ENCODE results near the gene SMIM36. TPM values are rescaled to one million over a fixed set of nuclear protein-coding genes. Genes with fewer than 3 reads are reported as not detected.
A peak's percentile ranks its signal among the peaks of the same experiment; 100 is the strongest.

SMIM36 gene
- total and polyA plus RNA-seq, 11 donors, result not detected

DNA sequence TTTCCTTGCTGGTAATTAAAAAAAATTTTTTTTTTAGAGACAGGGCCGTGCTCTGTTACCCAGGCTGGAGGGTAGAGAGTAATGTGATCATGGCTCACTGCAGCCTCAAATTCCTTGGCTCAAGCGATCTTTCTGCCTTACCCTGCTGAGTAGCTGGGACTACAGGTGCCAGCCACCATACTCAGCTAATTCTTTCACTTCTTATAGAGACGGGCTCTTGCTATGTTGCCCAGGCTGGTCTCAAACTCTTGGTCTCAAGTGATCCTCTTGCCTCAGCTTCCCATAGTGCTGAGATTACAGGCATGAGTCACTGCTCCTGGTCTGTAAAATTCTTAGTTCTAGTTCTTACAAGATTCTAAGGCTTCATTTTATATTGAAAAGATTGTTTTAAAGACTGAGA lies 11.1 kb downstream of the SMIM36 start:
- TF ChIP-seq POLR2A (IDR thresholded peaks at IDR 0.05), result no peak
- TF ChIP-seq, protein P1, sequence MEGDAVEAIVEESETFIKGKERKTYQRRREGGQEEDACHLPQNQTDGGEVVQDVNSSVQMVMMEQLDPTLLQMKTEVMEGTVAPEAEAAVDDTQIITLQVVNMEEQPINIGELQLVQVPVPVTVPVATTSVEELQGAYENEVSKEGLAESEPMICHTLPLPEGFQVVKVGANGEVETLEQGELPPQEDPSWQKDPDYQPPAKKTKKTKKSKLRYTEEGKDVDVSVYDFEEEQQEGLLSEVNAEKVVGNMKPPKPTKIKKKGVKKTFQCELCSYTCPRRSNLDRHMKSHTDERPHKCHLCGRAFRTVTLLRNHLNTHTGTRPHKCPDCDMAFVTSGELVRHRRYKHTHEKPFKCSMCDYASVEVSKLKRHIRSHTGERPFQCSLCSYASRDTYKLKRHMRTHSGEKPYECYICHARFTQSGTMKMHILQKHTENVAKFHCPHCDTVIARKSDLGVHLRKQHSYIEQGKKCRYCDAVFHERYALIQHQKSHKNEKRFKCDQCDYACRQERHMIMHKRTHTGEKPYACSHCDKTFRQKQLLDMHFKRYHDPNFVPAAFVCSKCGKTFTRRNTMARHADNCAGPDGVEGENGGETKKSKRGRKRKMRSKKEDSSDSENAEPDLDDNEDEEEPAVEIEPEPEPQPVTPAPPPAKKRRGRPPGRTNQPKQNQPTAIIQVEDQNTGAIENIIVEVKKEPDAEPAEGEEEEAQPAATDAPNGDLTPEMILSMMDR (IDR thresholded peaks at IDR 0.05), result no peak
- intact Hi-C loops (cut with DNase I), result no loop called here
- ATAC-seq (no peak), DNase-seq (no peak)
- WGBS, 4 donors, result 51 to 76% (median 70%) methylated on average over 3 of the region's 3 CpGs
- peaks cover 0 to 12% (median 0%) of the 10 kb centered on the region in 12 donors for H3K4me1 ChIP-seq
- H3K27me3 ChIP-seq, result no peaks in the 10 kb centered on the region
- H3K4me3 ChIP-seq, result no peak overlapping the region
- H3K27ac ChIP-seq, result no peak overlapping the region
- no peaks in the 10 kb centered on the region for H3K9me3 ChIP-seq
- H3K36me3 ChIP-seq, result no peaks in the 10 kb centered on the region

DNA sequence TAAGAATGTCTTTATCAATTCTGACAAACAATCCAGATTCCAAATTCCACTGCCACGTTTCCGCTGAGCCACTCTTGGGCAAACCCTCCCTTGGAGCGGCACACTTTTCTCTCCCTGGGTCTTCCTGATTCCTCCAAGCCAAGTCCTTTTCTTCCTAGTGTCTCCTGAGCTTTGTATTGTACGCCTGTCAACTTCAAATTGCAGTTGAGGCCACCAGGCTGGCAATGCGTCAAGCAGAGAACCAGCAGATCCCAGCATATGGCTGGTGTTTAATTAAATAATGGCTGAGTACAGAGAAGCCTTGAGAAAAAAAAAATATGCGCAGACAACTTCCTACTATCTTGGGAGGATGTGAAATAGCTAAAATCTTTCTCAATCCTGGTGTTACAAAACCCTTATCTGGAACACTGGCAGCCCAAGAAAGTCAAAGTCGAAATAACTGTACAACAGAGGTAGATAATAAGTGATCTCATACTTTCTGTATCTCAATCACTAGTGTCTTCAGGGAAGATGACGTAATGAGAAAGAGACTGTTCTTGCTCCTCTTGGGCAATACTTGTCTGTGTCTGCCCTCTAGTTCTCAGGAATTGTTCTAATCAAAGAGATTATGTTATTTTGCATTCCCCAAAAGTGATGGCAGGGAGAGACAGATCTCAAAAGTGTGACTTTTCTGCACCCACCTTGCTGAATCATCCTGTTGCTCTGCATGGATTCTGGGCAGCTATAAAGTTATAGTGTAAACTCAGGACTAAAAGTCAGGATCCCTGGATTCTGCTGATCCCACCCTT lies 15.0 kb downstream of the SMIM36 start:
- DNase-seq (no peak), ATAC-seq (peak in 3 of 4 donors; percentile 39 to 83 (median 74))
- no peaks in the 10 kb centered on the region for H3K27me3 ChIP-seq
- TF ChIP-seq, protein P1 (IDR thresholded peaks at IDR 0.05), result no peak
- TF ChIP-seq POLR2A (IDR thresholded peaks at IDR 0.05), result no peak
- H3K4me3 ChIP-seq, result no peak overlapping the region
- no peaks in the 10 kb centered on the region for H3K9me3 ChIP-seq
- peaks cover 0 to 12% (median 0%) of the 10 kb centered on the region in 12 donors for H3K4me1 ChIP-seq
- peak overlapping the region in 2 of 12 donors; percentile 10 to 54 for H3K27ac ChIP-seq
- intact Hi-C loops (cut with DNase I), result no loop called here
- no peaks in the 10 kb centered on the region for H3K36me3 ChIP-seq
- 49 to 61% (median 54%) methylated on average over 8 of the region's 8 CpGs for WGBS, 4 donors

DNA sequence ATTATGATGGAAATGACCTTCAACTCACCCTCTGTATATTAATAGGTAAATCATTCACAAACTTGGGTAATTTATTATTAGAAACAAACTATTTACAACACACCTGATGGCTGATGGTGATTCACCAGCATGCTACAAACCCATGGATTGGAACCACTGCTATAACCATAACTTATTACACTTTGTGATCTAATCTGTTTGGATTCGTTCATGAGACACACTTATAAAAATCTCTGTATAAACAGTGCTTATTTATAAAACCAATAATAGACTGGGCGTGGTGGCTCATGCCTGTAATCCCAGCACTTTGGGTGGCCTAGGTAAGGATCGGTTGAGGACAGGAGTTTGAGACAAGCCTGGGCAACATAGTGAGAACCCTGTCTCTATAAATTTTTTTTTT lies 16.0 kb downstream of the SMIM36 start:
- no peak overlapping the region for H3K27ac ChIP-seq

DNA sequence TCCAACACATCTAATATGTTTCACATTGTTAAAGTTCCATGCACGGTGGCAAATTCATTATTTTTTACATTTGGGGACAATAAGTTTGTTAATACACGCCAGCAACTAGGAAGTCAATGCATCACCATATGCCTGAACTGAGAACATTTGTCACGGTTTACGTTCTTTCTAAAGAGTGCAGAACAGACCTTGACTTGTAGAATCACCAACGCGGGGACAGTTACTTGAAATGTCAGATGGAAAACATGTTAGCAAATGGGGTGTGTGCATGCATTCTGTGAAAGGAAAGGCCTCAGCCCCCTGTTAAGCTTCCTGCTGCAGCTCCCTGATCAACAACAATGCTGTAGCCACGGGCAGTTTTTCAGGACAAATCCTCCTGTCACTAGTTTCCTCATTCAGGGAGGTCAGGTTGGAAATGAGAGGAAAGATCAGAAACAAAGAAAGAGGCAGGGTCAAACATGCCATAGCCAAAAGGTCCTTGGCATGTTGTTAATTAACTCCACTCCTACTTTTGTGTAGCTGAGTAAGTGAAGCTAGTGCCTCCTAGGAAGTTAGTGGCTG lies 18.4 kb downstream of the SMIM36 start:
- WGBS, 4 donors, result 56 to 72% (median 67%) methylated on average over 7 of the region's 7 CpGs
- DNase-seq, result no peak
- intact Hi-C loops (cut with DNase I), result loop anchor here in 1 of 10 donors (5.0 kb wide), 1 partner anchor 71 kb away; the partner anchor contains the start of gene MMD
- Histone ChIP-seq H3K4me1 (peaks cover 0 to 12% (median 0%) of the 10 kb centered on the region in 12 donors), H3K36me3 (no peaks in the 10 kb centered on the region), H3K9me3 (no peaks in the 10 kb centered on the region), H3K27me3 (no peaks in the 10 kb centered on the region), H3K4me3 (no peak overlapping the region), H3K27ac (no peak overlapping the region)
- ATAC-seq, result no peak
- TF ChIP-seq, protein P1 (IDR thresholded peaks at IDR 0.05), result no peak
- no peak for TF ChIP-seq POLR2A (IDR thresholded peaks at IDR 0.05)

More for the DNA sequence above, 16.0 kb downstream of the SMIM36 start:
- Histone ChIP-seq H3K27me3 (no peaks in the 10 kb centered on the region), H3K36me3 (no peaks in the 10 kb centered on the region), H3K4me1 (peaks cover 0 to 12% (median 0%) of the 10 kb centered on the region in 12 donors), H3K9me3 (no peaks in the 10 kb centered on the region), H3K4me3 (no peak overlapping the region)
- intact Hi-C loops (cut with DNase I), result no loop called here
- DNase-seq (no peak), ATAC-seq (no peak)
- 78 to 86% (median 83%) methylated on average over 3 of the region's 3 CpGs for WGBS, 4 donors
- no peak for TF ChIP-seq POLR2A (IDR thresholded peaks at IDR 0.05)
- TF ChIP-seq, protein P1 (IDR thresholded peaks at IDR 0.05), result no peak
